Astrocyte (in vitro differentiated cells and primary cell): ENCODE measurements around the gene DOCK6. TPM values are rescaled to one million over a fixed set of nuclear protein-coding genes. Genes with fewer than 3 reads are reported as not detected.

Experiments
- DNase-seq: peaks from one replicate; pipeline ENCODE4 v3.0.0-alpha.2; 2010; ENCODE audit warnings: low read depth
- FAIRE-seq: peaks from 2 replicates; lab custom pipeline; 2011; peaks lifted over from hg19 to GRCh38; lab: Jason Lieb, UNC
- H2AFZ ChIP-seq: 2 replicates; pipeline ENCODE4 v1.6.0; 2012; ENCODE audit warnings: low read depth, low read length, inconsistent platforms
- H3K27ac ChIP-seq: 2 replicates; pipeline ENCODE4 v1.5.1; 2011; ENCODE audit warnings: low read depth, low read length, inconsistent platforms
- H3K27me3 ChIP-seq: 2 replicates; pipeline ENCODE4 v1.6.0; 2011; ENCODE audit warnings: low read length, inconsistent platforms; ENCODE audit not compliant: insufficient read depth
- H3K36me3 ChIP-seq: 2 replicates; pipeline ENCODE4 v1.5.1; 2011; ENCODE audit warnings: low read length, inconsistent platforms; ENCODE audit not compliant: insufficient read depth
- H3K4me1 ChIP-seq: 2 replicates; pipeline ENCODE4 v1.5.1; 2011; ENCODE audit warnings: low read length, inconsistent platforms; ENCODE audit not compliant: insufficient read depth
- H3K4me2 ChIP-seq: 2 replicates; pipeline ENCODE4 v1.6.0; 2012; ENCODE audit warnings: low read length, inconsistent platforms
- H3K4me3 ChIP-seq: 2 replicates; pipeline ENCODE4 v1.5.1; 2011; ENCODE audit warnings: low read depth, mild to moderate bottlenecking, low read length, inconsistent platforms; ENCODE audit not compliant: insufficient read depth
- H3K79me2 ChIP-seq: 2 replicates; pipeline ENCODE4 v1.6.0; 2012; ENCODE audit warnings: mild to moderate bottlenecking, low read length, inconsistent platforms; ENCODE audit not compliant: insufficient read depth
- H3K9ac ChIP-seq: 2 replicates; pipeline ENCODE4 v1.6.0; 2012; ENCODE audit warnings: mild to moderate bottlenecking, low read length, inconsistent platforms
- H3K9me3 ChIP-seq: 2 replicates; pipeline ENCODE4 v1.5.1; 2012; ENCODE audit warnings: low read depth, mild to moderate bottlenecking, low read length, inconsistent platforms; ENCODE audit not compliant: insufficient read depth
- H4K20me1 ChIP-seq: 2 replicates; pipeline ENCODE4 v1.6.0; 2012; ENCODE audit warnings: low read length, inconsistent platforms; ENCODE audit not compliant: insufficient read depth
- H3K27ac Mint-ChIP-seq: one replicate; pipeline ENCODE4 v1.8.0; 2021; ENCODE audit warnings: mild to moderate bottlenecking, mixed read lengths; ENCODE audit not compliant: unreplicated experiment
- H3K27me3 Mint-ChIP-seq: one replicate; pipeline ENCODE4 v1.8.0; 2021; ENCODE audit warnings: low read depth, mixed read lengths; ENCODE audit not compliant: unreplicated experiment
- H3K36me3 Mint-ChIP-seq: one replicate; pipeline ENCODE4 v1.8.0; 2021; ENCODE audit warnings: low read depth, mixed read lengths; ENCODE audit not compliant: unreplicated experiment
- H3K4me1 Mint-ChIP-seq: one replicate; pipeline ENCODE4 v1.8.0; 2021; ENCODE audit warnings: low read depth, mixed read lengths; ENCODE audit not compliant: unreplicated experiment
- H3K4me3 Mint-ChIP-seq: one replicate; pipeline ENCODE4 v1.8.0; 2021; ENCODE audit warnings: mild to moderate bottlenecking, moderate library complexity, mixed read lengths; ENCODE audit not compliant: unreplicated experiment
- H3K9me3 Mint-ChIP-seq: one replicate; pipeline ENCODE4 v1.8.0; 2021; ENCODE audit warnings: mild to moderate bottlenecking, mixed read lengths; ENCODE audit not compliant: unreplicated experiment
- EZH2 ChIP-seq: IDR thresholded peaks from 2 replicates; pipeline ENCODE4 v1.6.1; 2012; ENCODE audit warnings: mild to moderate bottlenecking, low read length, inconsistent platforms; ENCODE audit not compliant: insufficient read depth
- total RNA-seq: library from RNA; stranded (reverse); gene quantifications from 2 replicates; pipeline ENCODE4 v1.2.1, GENCODE V29; 2021
- TF ChIP-seq, protein P1 (sequence below): IDR thresholded peaks from 2 replicates; pipeline ENCODE4 v1.5.1; 2011; ENCODE audit warnings: low read depth, mild to moderate bottlenecking, inconsistent platforms, low read length, moderate library complexity; ENCODE audit not compliant: insufficient read depth

The DOCK6 gene
- total RNA-seq, 1 donor from 2014 or later, result 38.3 TPM

DNA sequence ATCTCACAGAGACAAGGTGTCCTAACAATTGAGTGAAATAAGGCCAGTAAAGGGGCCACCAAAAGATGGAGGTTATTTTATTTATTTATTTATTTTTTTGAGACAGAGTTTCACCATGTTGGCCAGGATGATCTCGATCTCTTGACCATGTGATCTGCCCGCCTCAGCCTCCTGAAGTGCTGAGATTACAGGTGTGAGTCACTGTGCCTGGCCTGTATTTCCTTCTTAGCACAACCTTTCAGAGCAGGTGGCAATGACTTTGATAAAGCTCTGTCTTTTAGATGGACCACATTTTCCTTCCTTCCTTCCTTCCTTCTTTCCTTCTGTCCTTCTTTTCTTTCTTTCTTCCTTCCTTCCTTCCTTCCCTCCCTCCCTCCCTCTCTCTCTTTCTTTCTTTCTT is 11.0 kb upstream of the DOCK6 start:
- no peaks in the 10 kb centered on the region for H3K36me3 ChIP-seq
- no peak overlapping the region for H3K27ac ChIP-seq
- FAIRE-seq (no peak), DNase-seq (no peak)
- H2AFZ ChIP-seq, result no peak overlapping the region
- no peak overlapping the region for H3K9ac ChIP-seq
- H3K27me3 Mint-ChIP-seq, result peaks cover 6% of the 10 kb centered on the region
- no peak overlapping the region for H3K4me3 ChIP-seq
- no peaks in the 10 kb centered on the region for H3K27me3 ChIP-seq
- no peak overlapping the region for H3K4me3 Mint-ChIP-seq
- peaks cover 6% of the 10 kb centered on the region for H3K4me1 ChIP-seq
- no peaks in the 10 kb centered on the region for H3K9me3 Mint-ChIP-seq
- no peaks in the 10 kb centered on the region for H4K20me1 ChIP-seq
- TF ChIP-seq, protein P1, sequence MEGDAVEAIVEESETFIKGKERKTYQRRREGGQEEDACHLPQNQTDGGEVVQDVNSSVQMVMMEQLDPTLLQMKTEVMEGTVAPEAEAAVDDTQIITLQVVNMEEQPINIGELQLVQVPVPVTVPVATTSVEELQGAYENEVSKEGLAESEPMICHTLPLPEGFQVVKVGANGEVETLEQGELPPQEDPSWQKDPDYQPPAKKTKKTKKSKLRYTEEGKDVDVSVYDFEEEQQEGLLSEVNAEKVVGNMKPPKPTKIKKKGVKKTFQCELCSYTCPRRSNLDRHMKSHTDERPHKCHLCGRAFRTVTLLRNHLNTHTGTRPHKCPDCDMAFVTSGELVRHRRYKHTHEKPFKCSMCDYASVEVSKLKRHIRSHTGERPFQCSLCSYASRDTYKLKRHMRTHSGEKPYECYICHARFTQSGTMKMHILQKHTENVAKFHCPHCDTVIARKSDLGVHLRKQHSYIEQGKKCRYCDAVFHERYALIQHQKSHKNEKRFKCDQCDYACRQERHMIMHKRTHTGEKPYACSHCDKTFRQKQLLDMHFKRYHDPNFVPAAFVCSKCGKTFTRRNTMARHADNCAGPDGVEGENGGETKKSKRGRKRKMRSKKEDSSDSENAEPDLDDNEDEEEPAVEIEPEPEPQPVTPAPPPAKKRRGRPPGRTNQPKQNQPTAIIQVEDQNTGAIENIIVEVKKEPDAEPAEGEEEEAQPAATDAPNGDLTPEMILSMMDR, result no peak
- TF ChIP-seq EZH2, result no peak
- no peak overlapping the region for H3K4me2 ChIP-seq
- peaks cover 3% of the 10 kb centered on the region for H3K4me1 Mint-ChIP-seq
- H3K79me2 ChIP-seq, result no peaks in the 10 kb centered on the region
- no peak overlapping the region for H3K27ac Mint-ChIP-seq
- no peaks in the 10 kb centered on the region for H3K9me3 ChIP-seq
- H3K36me3 Mint-ChIP-seq, result no peaks in the 10 kb centered on the region

DNA sequence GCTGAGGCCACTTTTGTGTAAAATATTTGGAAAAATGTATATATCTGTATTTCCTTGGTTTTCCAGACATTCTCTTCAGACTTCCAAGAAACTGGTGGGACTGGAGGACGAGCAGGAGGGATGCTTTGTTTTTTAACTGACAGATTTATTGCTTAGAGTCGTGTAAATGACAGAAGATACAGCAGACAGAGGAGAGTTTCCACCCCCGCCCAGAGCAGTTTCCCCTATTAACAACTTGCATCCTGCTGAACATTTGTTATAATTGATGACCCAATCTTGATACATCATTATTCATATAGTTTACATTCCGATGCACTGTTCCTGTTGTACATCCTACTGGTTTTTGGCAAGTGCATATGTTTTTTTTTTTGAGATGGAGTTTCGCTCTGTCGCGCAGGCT is 7.1 kb upstream of the DOCK6 start:
- no peaks in the 10 kb centered on the region for H3K79me2 ChIP-seq
- H2AFZ ChIP-seq, result peak overlapping the region; percentile 67
- Mint-ChIP-seq H3K27ac (no peak overlapping the region), H3K9me3 (no peaks in the 10 kb centered on the region), H3K27me3 (peaks cover 25% of the 10 kb centered on the region), H3K36me3 (no peaks in the 10 kb centered on the region), H3K4me1 (peaks cover 3% of the 10 kb centered on the region), H3K4me3 (no peak overlapping the region)
- no peaks in the 10 kb centered on the region for H3K27me3 ChIP-seq
- H3K4me1 ChIP-seq, result peaks cover 6% of the 10 kb centered on the region
- H3K4me3 ChIP-seq, result no peak overlapping the region
- no peaks in the 10 kb centered on the region for H3K9me3 ChIP-seq
- H3K9ac ChIP-seq, result peak overlapping the region; percentile 43
- H3K27ac ChIP-seq, result peak overlapping the region; percentile 18
- H3K36me3 ChIP-seq, result no peaks in the 10 kb centered on the region
- H3K4me2 ChIP-seq, result peak overlapping the region; percentile 37
- no peaks in the 10 kb centered on the region for H4K20me1 ChIP-seq
- FAIRE-seq (no peak), DNase-seq (peak; percentile 50)
- TF ChIP-seq EZH2, result no peak
- TF ChIP-seq, protein P1, result no peak

DNA sequence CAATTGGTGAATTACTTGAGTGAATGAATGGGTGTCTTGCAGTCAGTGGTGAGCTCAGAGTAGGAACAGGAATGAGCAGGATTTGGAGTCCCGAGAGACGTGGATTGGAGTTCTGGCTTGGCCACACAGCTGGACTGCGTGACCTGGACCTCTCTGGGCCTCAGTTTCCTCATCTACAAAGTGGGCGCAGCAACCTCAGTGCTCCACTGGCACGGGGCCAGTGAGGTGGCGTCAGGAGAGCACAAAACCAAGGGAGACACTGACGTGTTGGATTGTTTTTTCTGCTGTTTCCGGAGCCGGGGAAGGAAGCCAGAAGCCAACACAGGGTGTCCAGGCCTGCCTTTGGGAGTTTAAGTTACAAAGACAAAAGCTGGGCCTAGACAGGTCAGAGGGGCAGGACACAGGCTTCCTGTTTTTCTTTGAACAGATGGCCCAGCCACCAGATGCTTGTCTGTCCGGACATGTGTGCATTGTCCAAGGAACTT is 6.5 kb upstream of the DOCK6 start:
- H3K4me3 ChIP-seq, result no peak overlapping the region
- no peaks in the 10 kb centered on the region for H3K36me3 ChIP-seq
- Mint-ChIP-seq H3K4me3 (no peak overlapping the region), H3K27me3 (peaks cover 25% of the 10 kb centered on the region), H3K9me3 (no peaks in the 10 kb centered on the region), H3K4me1 (peaks cover 3% of the 10 kb centered on the region), H3K36me3 (no peaks in the 10 kb centered on the region), H3K27ac (no peak overlapping the region)
- TF ChIP-seq, protein P1, result no peak
- no peak for TF ChIP-seq EZH2
- DNase-seq, result peak; percentile 72
- H4K20me1 ChIP-seq, result no peaks in the 10 kb centered on the region
- peaks cover 6% of the 10 kb centered on the region for H3K4me1 ChIP-seq
- peak overlapping the region; percentile 18 for H3K27ac ChIP-seq
- no peaks in the 10 kb centered on the region for H3K27me3 ChIP-seq
- H3K9me3 ChIP-seq, result no peaks in the 10 kb centered on the region
- H3K4me2 ChIP-seq, result peak overlapping the region; percentile 37
- peak overlapping the region; percentile 67 for H2AFZ ChIP-seq
- no peak for FAIRE-seq
- peak overlapping the region; percentile 43 for H3K9ac ChIP-seq
- no peaks in the 10 kb centered on the region for H3K79me2 ChIP-seq
